ENCODE results near the gene DHCR7. TPM values are rescaled to one million over a fixed set of nuclear protein-coding genes. Genes with fewer than 3 reads are reported as not detected.

The DHCR7 gene
- total RNA-seq, 4 donors from 2014 or later = 2.5 to 7.3 (median 5.9) TPM

- intact Hi-C loops (cut with DNase I; ENCODE audit: low total_unique reads) = no loop called here
- in situ Hi-C loops (cut with MboI; ENCODE audit: low sequenced_read_pairs in 4 of 4) = no loop called here
- DNase-seq (no peak), ATAC-seq (no peak)
- Histone ChIP-seq H3K4me3 (no peak overlapping the region), H3K9me3 (no peaks in the 10 kb centered on the region), H3K36me3 (peaks cover 0 to 46% of the 10 kb centered on the region in 2 donors), H3K27ac (no peak overlapping the region), H3K4me1 (no peaks in the 10 kb centered on the region), H3K27me3 (no peaks in the 10 kb centered on the region)
- TF ChIP-seq POLR2A (IDR thresholded peaks at IDR 0.05) = no peak
Measured at GRCh38 chr11:71463331-71464211, 15.4 kb upstream of the DHCR7 start.

- ATAC-seq (no peak), DNase-seq (no peak)
- TF ChIP-seq CTCF (IDR thresholded peaks at IDR 0.05 in 4 of 5, conservative IDR thresholded peaks at IDR 0.05 in 1 of 5) (no peak), POLR2A (IDR thresholded peaks at IDR 0.05) (no peak)
- Histone ChIP-seq H3K27me3 (no peaks in the 10 kb centered on the region), H3K4me3 (no peak overlapping the region), H3K9me3 (no peaks in the 10 kb centered on the region), H3K36me3 (peaks cover 0 to 54% of the 10 kb centered on the region in 2 donors), H3K27ac (no peak overlapping the region), H3K4me1 (no peaks in the 10 kb centered on the region)
- in situ Hi-C loops (cut with MboI; ENCODE audit: low sequenced_read_pairs in 4 of 4) = no loop called here
- intact Hi-C loops (cut with DNase I; ENCODE audit: low total_unique reads) = no loop called here
Measured at GRCh38 chr11:71462726-71463125, 14.5 kb upstream of the DHCR7 start.

- in situ Hi-C loops (cut with MboI; ENCODE audit: low sequenced_read_pairs in 4 of 4) = no loop called here
- ATAC-seq (no peak), DNase-seq (no peak)
- H3K27ac ChIP-seq = no peak overlapping the region
- TF ChIP-seq CTCF (IDR thresholded peaks at IDR 0.05 in 4 of 5, conservative IDR thresholded peaks at IDR 0.05 in 1 of 5) (no peak), POLR2A (IDR thresholded peaks at IDR 0.05) (no peak)
- H3K27me3 ChIP-seq = no peaks in the 10 kb centered on the region
- H3K4me3 ChIP-seq = no peak overlapping the region
- H3K4me1 ChIP-seq = no peaks in the 10 kb centered on the region
- intact Hi-C loops (cut with DNase I; ENCODE audit: low total_unique reads) = no loop called here
- no peaks in the 10 kb centered on the region for H3K9me3 ChIP-seq
- H3K36me3 ChIP-seq = peaks cover 0 to 65% of the 10 kb centered on the region in 2 donors
Measured at GRCh38 chr11:71461696-71462095, 13.5 kb upstream of the DHCR7 start.

- no peak for ATAC-seq
- no peaks in the 10 kb centered on the region for H3K4me1 ChIP-seq
- in situ Hi-C loops (cut with MboI; ENCODE audit: low sequenced_read_pairs in 4 of 4) = no loop called here
- intact Hi-C loops (cut with DNase I; ENCODE audit: low total_unique reads) = no loop called here
- DNase-seq = no peak
- TF ChIP-seq POLR2A (IDR thresholded peaks at IDR 0.05) (no peak), CTCF (IDR thresholded peaks at IDR 0.05 in 4 of 5, conservative IDR thresholded peaks at IDR 0.05 in 1 of 5) (no peak)
- H3K4me3 ChIP-seq = no peak overlapping the region
- H3K9me3 ChIP-seq = no peaks in the 10 kb centered on the region
- peaks cover 0 to 83% of the 10 kb centered on the region in 2 donors for H3K36me3 ChIP-seq
- H3K27ac ChIP-seq = no peak overlapping the region
- H3K27me3 ChIP-seq = no peaks in the 10 kb centered on the region
Measured at GRCh38 chr11:71459767-71460320, 11.7 kb upstream of the DHCR7 start.

GRCh38 chr11:71459076-71459766 is 11.0 kb upstream of the DHCR7 start:
- peaks cover 0 to 86% of the 10 kb centered on the region in 2 donors for H3K36me3 ChIP-seq
- in situ Hi-C loops (cut with MboI; ENCODE audit: low sequenced_read_pairs in 4 of 4) (no loop called here), intact Hi-C loops (cut with DNase I; ENCODE audit: low total_unique reads) (no loop called here)
- H3K9me3 ChIP-seq = no peaks in the 10 kb centered on the region
- H3K27ac ChIP-seq = no peak overlapping the region
- TF ChIP-seq CTCF (IDR thresholded peaks at IDR 0.05 in 4 of 5, conservative IDR thresholded peaks at IDR 0.05 in 1 of 5) (no peak), POLR2A (IDR thresholded peaks at IDR 0.05) (no peak)
- H3K4me1 ChIP-seq = peaks cover under 1% of the 10 kb centered on the region in 2 donors
- ATAC-seq = no peak
- no peak for DNase-seq
- no peak overlapping the region for H3K4me3 ChIP-seq
- no peaks in the 10 kb centered on the region for H3K27me3 ChIP-seq
